Esophagus squamous epithelium (tissue), 5 donors: Measurements from ENCODE around the gene POP7. TPM values are rescaled to one million over a fixed set of nuclear protein-coding genes. Genes with fewer than 3 reads are reported as not detected.
"Not testable (repeated sequence)": the region's sequence is repeated elsewhere in the genome, so short reads cannot be mapped to it uniquely, and the experiment has no call there.

Source experiments
- DNase-seq: peaks from one replicate; lab custom pipeline; 2025; lab: John Stamatoyannopoulos, UW
- H3K27ac ChIP-seq, 4 donors: fragments of 200-600 bp; sonication (generic); one replicate each; pipeline ENCODE4 v1.5.1; 2016 to 2019; ENCODE audit warnings: mild to moderate bottlenecking in 1 of 4
- H3K27me3 ChIP-seq, 4 donors: fragments of 200-600 bp; sonication (generic); 1 replicate in 3 of 4; 2 replicates in 1 of 4; pipeline versions ENCODE4 v1.5.1 to v1.6.0; 2017 to 2021; ENCODE audit warnings: antibody characterized with exemption in 1 of 4
- H3K36me3 ChIP-seq, 3 donors: fragments of 200-600 bp; sonication (generic); one replicate each; pipeline ENCODE4 v1.5.1; 2016 to 2019
- H3K4me1 ChIP-seq, 3 donors: fragments of 200-600 bp; sonication (generic); one replicate each; pipeline ENCODE4 v1.5.1; 2017 to 2019
- H3K4me3 ChIP-seq, 4 donors: fragments of 200-600 bp; sonication (generic); 1 replicate in 3 of 4; 2 replicates in 1 of 4; pipeline ENCODE4 v1.5.1; 2016 to 2019; ENCODE audit warnings: mild to moderate bottlenecking in 2 of 4, moderate library complexity in 1 of 4
- H3K9me3 ChIP-seq, 3 donors: fragments of 200-600 bp; sonication (generic); one replicate each; pipeline ENCODE4 v1.5.1; 2016 to 2019
- POLR2A ChIP-seq, 4 donors: fragments of 450-650 bp; IDR thresholded peaks; one replicate each; pipeline ENCODE4 v1.6.1; 2017; ENCODE audit warnings: antibody characterized with exemption in 4 of 4, mild to moderate bottlenecking in 4 of 4, moderate library complexity in 3 of 4
- WGBS, 2 donors: methylation state at CpG; one replicate each; pipeline ENCODE4 v1.1.5; 2018; 5-methylcytosine and 5-hydroxymethylcytosine counted together
- intact Hi-C: fragments of 100-400 bp; cut with DNase I; formaldehyde crosslinking; loops from one replicate; pipeline ENCODE4 v1.15.0; 2022
- total RNA-seq, 4 donors: library from RNA; depleted of rRNA; stranded (reverse); fragments of >200 nt; gene quantifications; one replicate each; pipeline ENCODE4 v1.1.0, GENCODE V29; 2016
- TF ChIP-seq, protein P1 (sequence below), 6 experiments: fragments of 450-650 bp in 4 of 6; fragments of 200-600 bp in 2 of 6; sonication (generic) in 2 of 6; IDR thresholded peaks; one replicate each; pipeline ENCODE4 v1.5.1; 2016 to 2019; ENCODE audit warnings: antibody characterized with exemption in 6 of 6, mild to moderate bottlenecking in 4 of 6, moderate library complexity in 4 of 6
- donor health status: DM: yes; HTN: yes; CAD: no.

The POP7 gene
- total RNA-seq, 4 donors from 2014 or later: 28.0 to 36.7 (median 30.0) TPM

DNA sequence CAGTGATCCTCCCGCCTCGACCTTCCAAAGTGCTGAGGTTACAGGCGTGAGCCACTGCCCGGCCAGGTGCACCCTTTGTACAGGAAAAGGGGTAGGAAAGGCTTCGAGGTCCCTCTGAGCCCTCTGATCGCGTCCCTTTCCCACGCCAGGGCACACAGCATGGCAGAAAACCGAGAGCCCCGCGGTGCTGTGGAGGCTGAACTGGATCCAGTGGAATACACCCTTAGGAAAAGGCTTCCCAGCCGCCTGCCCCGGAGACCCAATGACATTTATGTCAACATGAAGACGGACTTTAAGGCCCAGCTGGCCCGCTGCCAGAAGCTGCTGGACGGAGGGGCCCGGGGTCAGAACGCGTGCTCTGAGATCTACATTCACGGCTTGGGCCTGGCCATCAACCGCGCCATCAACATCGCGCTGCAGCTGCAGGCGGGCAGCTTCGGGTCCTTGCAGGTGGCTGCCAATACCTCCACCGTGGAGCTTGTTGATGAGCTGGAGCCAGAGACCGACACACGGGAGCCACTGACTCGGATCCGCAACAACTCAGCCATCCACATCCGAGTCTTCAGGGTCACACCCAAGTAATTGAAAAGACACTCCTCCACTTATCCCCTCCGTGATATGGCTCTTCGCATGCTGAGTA, 871 bp downstream of the POP7 start:
- no peak for DNase-seq
- 2 to 41% methylated on average over 12 to 24 of the region's 34 CpGs for WGBS, 2 donors
- Histone ChIP-seq H3K9me3 (no peaks in the 10 kb centered on the region), H3K27ac (peak overlapping the region; percentile 92 to 98 (median 92)), H3K27me3 (no peaks in the 10 kb centered on the region), H3K36me3 (peaks cover 0 to 25% (median 0%) of the 10 kb centered on the region in 3 donors), H3K4me3 (peak overlapping the region; percentile 80 to 96 (median 82)), H3K4me1 (peaks cover 13 to 28% (median 13%) of the 10 kb centered on the region in 3 donors)
- intact Hi-C loops: no loop called here
- TF ChIP-seq, protein P1, sequence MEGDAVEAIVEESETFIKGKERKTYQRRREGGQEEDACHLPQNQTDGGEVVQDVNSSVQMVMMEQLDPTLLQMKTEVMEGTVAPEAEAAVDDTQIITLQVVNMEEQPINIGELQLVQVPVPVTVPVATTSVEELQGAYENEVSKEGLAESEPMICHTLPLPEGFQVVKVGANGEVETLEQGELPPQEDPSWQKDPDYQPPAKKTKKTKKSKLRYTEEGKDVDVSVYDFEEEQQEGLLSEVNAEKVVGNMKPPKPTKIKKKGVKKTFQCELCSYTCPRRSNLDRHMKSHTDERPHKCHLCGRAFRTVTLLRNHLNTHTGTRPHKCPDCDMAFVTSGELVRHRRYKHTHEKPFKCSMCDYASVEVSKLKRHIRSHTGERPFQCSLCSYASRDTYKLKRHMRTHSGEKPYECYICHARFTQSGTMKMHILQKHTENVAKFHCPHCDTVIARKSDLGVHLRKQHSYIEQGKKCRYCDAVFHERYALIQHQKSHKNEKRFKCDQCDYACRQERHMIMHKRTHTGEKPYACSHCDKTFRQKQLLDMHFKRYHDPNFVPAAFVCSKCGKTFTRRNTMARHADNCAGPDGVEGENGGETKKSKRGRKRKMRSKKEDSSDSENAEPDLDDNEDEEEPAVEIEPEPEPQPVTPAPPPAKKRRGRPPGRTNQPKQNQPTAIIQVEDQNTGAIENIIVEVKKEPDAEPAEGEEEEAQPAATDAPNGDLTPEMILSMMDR (IDR thresholded peaks at IDR 0.05): no peak
- no peak for TF ChIP-seq POLR2A (IDR thresholded peaks at IDR 0.05)

DNA sequence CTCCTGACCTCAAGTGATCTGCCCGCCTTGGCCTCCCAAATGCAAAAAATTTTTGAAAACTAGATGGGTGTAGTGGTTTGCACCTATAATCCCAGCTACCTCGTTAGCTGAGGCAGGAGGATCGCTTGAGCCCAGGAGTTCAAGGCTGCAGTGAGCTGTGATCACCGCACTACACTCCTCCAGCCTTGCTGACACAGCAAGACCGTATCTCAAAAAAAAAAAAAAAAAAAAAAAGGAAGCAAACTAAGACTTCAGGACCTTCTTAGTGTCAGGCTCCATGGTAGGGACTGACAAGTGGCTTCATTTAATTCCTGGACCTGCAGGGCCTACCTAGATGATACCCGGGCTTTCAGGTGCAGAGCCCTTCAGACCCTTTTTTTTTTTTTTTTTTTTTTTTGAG, 2.5 kb downstream of the POP7 start:
- 73 to 82% methylated on average over 5 of the region's 6 CpGs for WGBS, 2 donors

DNA sequence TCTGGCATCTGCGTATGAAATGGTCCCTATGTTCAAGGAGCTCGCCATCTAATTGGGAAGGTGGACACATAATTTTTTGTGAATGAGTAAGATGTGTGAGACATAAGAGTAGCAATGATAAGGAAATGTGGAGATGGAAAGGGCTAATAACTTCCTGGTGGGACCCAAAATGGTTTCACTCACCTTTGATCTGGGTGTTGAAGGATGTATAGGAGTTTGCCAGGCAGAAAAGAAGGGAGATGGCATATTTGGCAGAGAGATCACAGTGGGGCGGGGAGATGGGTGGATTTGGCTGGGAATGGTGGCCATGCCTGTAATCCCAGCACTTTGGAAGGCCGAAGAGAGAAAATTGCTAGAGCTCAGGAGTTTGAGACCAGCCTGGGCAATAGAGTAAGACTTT, 4.5 kb downstream of the POP7 start:
- Histone ChIP-seq H3K4me1 (peaks cover 10 to 19% (median 13%) of the 10 kb centered on the region in 3 donors), H3K9me3 (no peaks in the 10 kb centered on the region), H3K27me3 (no peaks in the 10 kb centered on the region), H3K36me3 (peaks cover 0 to 25% (median 0%) of the 10 kb centered on the region in 3 donors), H3K4me3 (no peak overlapping the region), H3K27ac (no peak overlapping the region)
- TF ChIP-seq, protein P1 (IDR thresholded peaks at IDR 0.05): no peak
- 80 to 92% methylated on average over 4 of the region's 4 CpGs for WGBS, 2 donors
- intact Hi-C loops: no loop called here
- DNase-seq: no peak

More for the DNA sequence above, 2.5 kb downstream of the POP7 start:
- Histone ChIP-seq H3K9me3 (no peaks in the 10 kb centered on the region), H3K4me3 (no peak overlapping the region), H3K4me1 (peaks cover 13 to 28% (median 13%) of the 10 kb centered on the region in 3 donors), H3K27ac (no peak overlapping the region), H3K36me3 (peaks cover 0 to 25% (median 0%) of the 10 kb centered on the region in 3 donors), H3K27me3 (no peaks in the 10 kb centered on the region)
- no peak for DNase-seq
- intact Hi-C loops: no loop called here
- TF ChIP-seq POLR2A (IDR thresholded peaks at IDR 0.05): no peak
- TF ChIP-seq, protein P1 (IDR thresholded peaks at IDR 0.05): no peak

DNA sequence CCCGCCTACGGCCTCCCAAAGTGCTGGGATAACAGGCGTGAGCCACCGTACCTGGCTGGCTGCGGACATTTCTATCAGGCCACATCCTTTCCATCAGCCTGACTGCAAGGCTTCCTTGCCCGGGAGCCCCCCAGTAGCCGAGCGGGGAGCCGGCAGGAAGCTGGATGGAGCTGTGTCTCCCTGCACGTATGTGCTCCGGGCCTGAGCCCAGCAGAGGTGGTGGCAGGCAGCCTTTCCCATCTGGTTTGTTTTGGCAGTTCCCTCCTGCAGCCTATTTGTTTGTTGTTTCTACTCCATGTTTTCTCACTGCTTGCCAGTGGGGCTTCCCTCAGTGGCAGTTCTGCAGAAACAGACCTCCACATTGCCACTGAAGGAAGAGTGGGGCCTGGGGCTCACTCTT, 5.4 kb downstream of the POP7 start:
- TF ChIP-seq POLR2A (IDR thresholded peaks at IDR 0.05): no peak
- TF ChIP-seq, protein P1 (IDR thresholded peaks at IDR 0.05): no peak
- H3K27me3 ChIP-seq: no peaks in the 10 kb centered on the region
- H3K36me3 ChIP-seq: peaks cover 0 to 25% (median 0%) of the 10 kb centered on the region in 3 donors
- no peak for DNase-seq
- no peak overlapping the region for H3K27ac ChIP-seq
- WGBS, 2 donors: 73 to 86% methylated on average over 9 to 10 of the region's 11 CpGs
- H3K9me3 ChIP-seq: no peaks in the 10 kb centered on the region
- intact Hi-C loops: no loop called here
- peaks cover 10 to 18% (median 13%) of the 10 kb centered on the region in 3 donors for H3K4me1 ChIP-seq
- no peak overlapping the region for H3K4me3 ChIP-seq

DNA sequence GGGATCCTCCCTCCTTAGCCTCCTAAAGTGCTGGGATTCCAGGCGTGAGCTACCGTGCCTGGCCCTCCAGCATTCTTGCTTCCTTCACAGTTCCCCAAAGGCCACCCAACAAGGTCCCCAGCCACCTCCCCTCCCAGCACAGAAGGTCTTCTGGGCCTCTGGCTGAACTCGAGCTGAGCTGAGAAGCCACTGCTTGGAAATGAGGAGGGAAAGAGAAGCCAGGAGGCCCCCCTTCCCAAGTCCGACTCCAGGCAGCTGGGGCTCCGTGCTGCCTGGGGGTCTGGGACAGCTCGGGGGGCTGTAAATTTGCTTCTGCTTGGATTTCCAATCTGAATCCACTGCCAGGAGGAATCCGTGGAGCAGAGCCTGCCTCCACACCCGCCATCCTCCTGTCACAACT, 8.8 kb downstream of the POP7 start:
- TF ChIP-seq, protein P1 (IDR thresholded peaks at IDR 0.05): no peak
- TF ChIP-seq POLR2A (IDR thresholded peaks at IDR 0.05): no peak
- H3K4me1 ChIP-seq: peaks cover 0 to 11% (median 0%) of the 10 kb centered on the region in 3 donors
- no peak overlapping the region for H3K27ac ChIP-seq
- H3K4me3 ChIP-seq: no peak overlapping the region
- no peak for DNase-seq
- intact Hi-C loops: no loop called here
- H3K9me3 ChIP-seq: no peaks in the 10 kb centered on the region
- 62 to 70% methylated on average over 2 to 6 of the region's 8 CpGs for WGBS, 2 donors
- H3K27me3 ChIP-seq: peaks cover 0 to 10% (median 0%) of the 10 kb centered on the region in 4 donors
- H3K36me3 ChIP-seq: no peaks in the 10 kb centered on the region

DNA sequence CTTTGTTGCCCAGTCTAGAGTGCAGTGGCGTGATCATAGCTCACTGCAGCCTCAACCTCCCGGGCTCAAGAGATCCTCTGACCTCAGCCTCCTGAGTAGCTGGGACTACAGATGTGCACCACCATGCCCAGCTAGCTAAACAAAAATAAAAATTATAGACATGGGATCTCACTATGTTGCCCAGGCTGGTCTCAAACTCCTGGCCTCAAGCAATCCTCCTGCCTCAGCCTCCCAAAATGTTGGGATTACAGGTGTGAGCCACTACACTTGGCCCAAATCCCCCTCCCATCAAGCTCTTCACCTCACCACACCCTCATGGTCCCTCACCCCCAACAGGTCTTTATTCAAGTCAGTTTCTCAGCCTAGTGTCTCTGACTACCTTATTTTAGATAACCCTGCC, 11.2 kb downstream of the POP7 start:
- H3K36me3 ChIP-seq, intact Hi-C loops, H3K4me3 ChIP-seq, H3K27ac ChIP-seq, DNase-seq, H3K9me3 ChIP-seq: not testable (repeated sequence)
- 86 to 94% methylated on average over 2 of the region's 2 CpGs for WGBS, 2 donors
- H3K27me3 ChIP-seq: peaks cover 7 to 34% (median 12%) of the 10 kb centered on the region in 4 donors
- peaks cover 9 to 27% (median 11%) of the 10 kb centered on the region in 3 donors for H3K4me1 ChIP-seq
